8988T (cell line): Measurements from ENCODE around the gene ELP4.
A peak's percentile ranks its signal among the peaks of the same experiment; 100 is the strongest.

ENCODE experiments used
- DNase-seq: peaks from one replicate; pipeline ENCODE4 v3.0.0; 2011

Gene ELP4

DNA sequence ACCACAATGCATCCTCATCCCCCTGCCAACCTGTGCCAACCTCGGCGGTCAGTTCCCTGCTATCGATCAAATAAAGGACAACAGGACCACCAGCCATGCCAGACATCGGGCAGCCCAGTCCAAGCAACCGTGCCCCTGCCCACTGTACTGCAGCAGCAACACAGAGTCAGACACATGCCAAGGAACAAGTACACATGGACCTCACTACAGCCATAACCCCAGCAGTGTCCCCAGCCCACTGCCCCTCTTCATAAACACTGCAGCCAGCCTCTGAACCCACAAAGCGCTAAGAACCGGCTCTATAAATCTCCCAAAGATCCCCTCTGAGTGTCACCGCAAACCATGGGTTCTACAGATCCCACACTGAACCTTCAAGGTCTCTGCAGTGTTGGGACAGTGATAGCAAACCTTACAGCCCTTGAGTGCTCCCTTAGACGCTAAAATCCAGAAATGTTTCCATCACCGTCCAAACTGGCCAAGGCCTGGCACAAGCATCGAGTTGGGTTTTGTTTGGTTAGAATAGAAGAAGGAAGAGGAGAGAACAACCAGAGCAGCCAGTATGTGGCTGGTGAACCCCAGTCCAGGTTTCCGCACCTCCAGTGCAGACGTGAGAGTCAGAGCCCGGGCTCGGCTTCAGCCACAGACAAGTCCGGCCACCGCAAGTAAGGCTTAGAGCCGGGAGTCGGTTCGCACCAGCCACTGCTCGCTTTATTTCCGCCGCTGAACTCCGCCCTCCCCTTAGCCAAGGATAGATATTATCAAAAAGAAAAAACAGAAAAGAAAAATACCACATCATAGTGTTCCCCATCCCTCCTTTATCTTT, 293.6 kb downstream of the ELP4 start:
- DNase-seq, result peak; percentile 28

- no peak for DNase-seq
Observed at GRCh38 chr11:31803813-31804311, 294.3 kb downstream of the ELP4 start.

- peak; percentile 34 for DNase-seq
Observed at GRCh38 chr11:31804312-31805036, 294.9 kb downstream of the ELP4 start.

- DNase-seq, result peak; percentile 41
Observed at GRCh38 chr11:31805037-31805628, 295.6 kb downstream of the ELP4 start.

GRCh38 chr11:31805629-31806185, 296.1 kb downstream of the ELP4 start:
- peak; percentile 37 for DNase-seq

- DNase-seq, result no peak
Observed at GRCh38 chr11:31806186-31806927, 296.8 kb downstream of the ELP4 start.

- DNase-seq, result no peak
Observed at GRCh38 chr11:31806928-31807798, 297.6 kb downstream of the ELP4 start.

GRCh38 chr11:31807799-31808667, 298.5 kb downstream of the ELP4 start:
- DNase-seq, result peak; percentile 50

- peak; percentile 53 for DNase-seq
Observed at GRCh38 chr11:31808721-31809540, 299.4 kb downstream of the ELP4 start.

DNA sequence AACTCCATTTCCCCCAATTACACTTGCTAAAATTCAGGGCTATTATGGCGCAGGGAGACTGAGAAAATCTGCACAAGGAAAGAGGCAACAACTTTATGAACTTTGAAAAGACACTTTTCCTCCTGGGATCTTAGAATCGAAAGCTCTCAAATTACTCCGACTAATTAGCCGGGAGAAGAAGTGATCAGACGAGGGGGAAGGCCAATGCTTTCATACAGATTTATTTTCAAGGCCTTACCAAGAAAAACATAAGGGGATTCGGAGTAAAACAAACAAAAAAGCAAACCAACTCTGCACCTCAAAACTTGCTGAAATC, 299.9 kb downstream of the ELP4 start:
- peak; percentile 34 for DNase-seq

GRCh38 chr11:31809857-31810778, 300.6 kb downstream of the ELP4 start:
- peak; percentile 90 for DNase-seq

GRCh38 chr11:31810779-31811647, 301.4 kb downstream of the ELP4 start, which contains the start of gene PAX6:
TSS of gene PAX6 (minus strand) at chr11:31811322. CDS start at chr11:31806411, 4,911 bp downstream.
- DNase-seq, result peak; percentile 86

DNA sequence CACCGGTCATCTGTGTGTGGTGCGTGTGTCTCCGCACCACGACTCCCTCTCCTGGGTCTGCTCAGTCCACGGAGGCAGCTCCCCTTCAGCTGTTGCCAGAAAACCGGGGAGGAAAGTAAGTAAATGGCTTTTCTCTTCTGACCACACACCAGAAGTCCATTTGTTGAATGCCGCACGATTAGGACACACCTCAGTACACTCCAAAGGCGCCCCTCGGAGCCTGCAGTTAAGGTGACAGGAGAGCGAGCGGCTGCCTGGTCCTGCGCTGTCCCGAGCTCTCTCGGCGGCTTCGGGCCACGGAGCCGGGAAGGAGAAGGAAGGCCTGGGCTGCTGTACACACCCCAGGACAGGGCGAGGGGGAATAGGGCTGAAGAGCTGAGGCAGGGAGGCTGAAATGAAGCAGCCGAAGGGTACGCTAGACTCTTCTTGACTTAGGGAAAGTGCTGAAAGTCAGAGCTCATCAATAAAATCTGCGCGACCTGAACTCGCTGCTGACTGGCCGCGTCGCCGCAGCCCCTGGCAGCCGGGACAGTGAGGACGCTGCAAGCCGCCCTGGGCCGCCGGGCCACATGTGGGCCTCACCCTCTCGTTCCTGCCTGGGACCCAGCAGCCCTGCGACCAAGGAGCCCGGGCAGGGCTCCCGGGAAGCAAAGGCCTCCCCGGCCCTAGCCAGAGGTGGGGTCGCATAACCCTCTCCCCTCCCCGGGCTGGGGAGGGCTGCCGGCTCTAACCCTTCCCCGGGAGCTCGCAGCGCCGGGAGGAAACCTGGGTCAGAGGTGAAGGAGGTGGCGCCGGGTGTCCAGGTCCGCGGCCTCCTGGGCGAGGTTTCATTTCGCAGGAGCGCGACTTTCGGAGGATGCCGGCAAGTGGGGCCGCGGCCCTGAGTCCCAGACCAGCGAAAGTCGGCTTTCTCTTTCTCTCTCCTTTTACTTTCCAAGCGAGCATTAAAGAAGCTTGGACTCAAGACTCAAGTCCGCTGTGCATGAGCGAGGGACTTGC, 303.1 kb downstream of the ELP4 start:
- DNase-seq, result peak; percentile 47

- no peak for DNase-seq
Observed at GRCh38 chr11:31813391-31814175, 304.0 kb downstream of the ELP4 start.

DNA sequence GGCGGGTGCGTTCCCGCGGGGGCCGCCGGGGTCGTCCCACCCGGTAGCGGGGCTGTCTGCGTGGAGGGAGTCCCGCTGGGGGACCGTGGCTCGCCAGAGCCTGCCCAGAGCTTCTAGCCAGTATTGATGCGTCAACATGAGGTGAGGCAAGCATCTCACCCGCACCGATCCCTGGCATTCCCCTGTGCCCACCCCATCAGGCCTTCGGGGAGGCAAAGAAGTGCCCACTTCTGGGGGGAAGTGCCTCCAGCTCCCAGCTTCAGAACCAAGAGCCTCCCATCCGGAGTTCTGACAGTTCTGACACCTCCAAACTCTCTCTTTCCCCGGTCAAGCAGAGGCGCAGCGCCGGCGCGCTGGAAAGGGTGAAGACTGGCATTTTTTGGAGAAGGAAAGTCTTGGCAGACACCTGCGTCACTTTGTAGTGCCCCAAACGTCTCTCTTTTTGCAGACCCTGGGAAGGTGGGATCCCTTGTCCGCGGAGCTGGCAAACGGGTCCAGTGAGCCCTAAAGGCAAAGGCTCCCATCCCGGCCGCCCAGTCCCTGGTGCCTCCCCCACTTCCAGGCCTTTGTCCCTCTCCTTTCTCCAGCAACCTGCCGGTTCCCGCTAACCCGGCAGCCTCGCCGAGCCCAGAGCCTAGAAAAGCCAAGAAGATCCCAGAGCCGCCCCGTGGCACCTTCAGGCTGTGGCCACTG, 304.8 kb downstream of the ELP4 start:
- DNase-seq, result peak; percentile 45
